Stimulated activated CD4-positive, alpha-beta T cell treated with anti-CD3 and anti-CD28 coated beads, Interleukin-12 subunit alpha, Interleukin-12 subunit beta, amount 100 ng/mL, for 24 hours (primary cell): ENCODE results near the gene INSRR.

Source experiments
- DNase-seq, 2 experiments: peaks; one replicate each; pipeline ENCODE4 v3.0.0-alpha.2; 2020; ENCODE audit warnings: low read depth in 2 of 2

Gene INSRR

GRCh38 chr1:156806512-156807440 is 52.1 kb downstream of the INSRR start:
- no peak for DNase-seq

- no peak for DNase-seq
Measured at GRCh38 chr1:156805766-156806511, 53.0 kb downstream of the INSRR start.

- DNase-seq: no peak
Measured at GRCh38 chr1:156804572-156805243, 54.2 kb downstream of the INSRR start.

GRCh38 chr1:156804026-156804425 is 54.9 kb downstream of the INSRR start:
- no peak for DNase-seq

GRCh38 chr1:156803086-156803851 is 55.6 kb downstream of the INSRR start:
- DNase-seq: no peak

- DNase-seq: no peak
Measured at GRCh38 chr1:156802421-156802935, 56.4 kb downstream of the INSRR start.

GRCh38 chr1:156801409-156802121 is 57.4 kb downstream of the INSRR start:
- DNase-seq: no peak

- no peak for DNase-seq
Measured at GRCh38 chr1:156797212-156797871, 61.6 kb downstream of the INSRR start.

GRCh38 chr1:156796340-156797097 is 62.4 kb downstream of the INSRR start:
- DNase-seq: no peak

GRCh38 chr1:156795787-156796186 is 63.1 kb downstream of the INSRR start:
- no peak for DNase-seq

GRCh38 chr1:156795374-156795733 is 63.6 kb downstream of the INSRR start:
- no peak for DNase-seq

- DNase-seq: no peak
Measured at GRCh38 chr1:156794506-156795373, 64.2 kb downstream of the INSRR start.
